Activated naive CD4-positive, alpha-beta T cell treated with anti-CD3 and anti-CD28 coated beads, Interleukin-2, amount 50 U/mL, for 72 hours (primary cell): ENCODE data around the gene TTC21A. TPM values are rescaled to one million over a fixed set of nuclear protein-coding genes. Genes with fewer than 3 reads are reported as not detected.
"Not testable (repeated sequence)": the region's sequence is repeated elsewhere in the genome, so short reads cannot be mapped to it uniquely, and the experiment has no call there.

Experiments
- ATAC-seq, 2 donors: fragments of 150-1000 bp; cut with Tn5 transposase; 2 replicates each; pipeline ENCODE4 v1.10.0; 2021; ENCODE audit warnings: mild to moderate bottlenecking in 2 of 2, moderate library complexity in 2 of 2
- DNase-seq, 2 donors: peaks; one replicate each; pipeline ENCODE4 v3.0.0; 2021 to 2022; ENCODE audit warnings: low spot score in 2 of 2
- H3K27ac Mint-ChIP-seq, 2 donors: one replicate each; pipeline ENCODE4 v1.8.0; 2022; ENCODE audit warnings: mild to moderate bottlenecking in 2 of 2, mixed read lengths in 2 of 2
- H3K36me3 Mint-ChIP-seq, 2 donors: one replicate each; pipeline ENCODE4 v1.8.0; 2022; ENCODE audit warnings: mixed read lengths in 2 of 2
- H3K9me3 Mint-ChIP-seq, 2 donors: one replicate each; pipeline ENCODE4 v1.8.0; 2022; ENCODE audit warnings: mixed read lengths in 2 of 2
- total RNA-seq, 2 donors: library from RNA; stranded (reverse); gene quantifications; one replicate each; pipeline ENCODE4 v1.2.3, GENCODE V29; 2022

The TTC21A gene, protein sequence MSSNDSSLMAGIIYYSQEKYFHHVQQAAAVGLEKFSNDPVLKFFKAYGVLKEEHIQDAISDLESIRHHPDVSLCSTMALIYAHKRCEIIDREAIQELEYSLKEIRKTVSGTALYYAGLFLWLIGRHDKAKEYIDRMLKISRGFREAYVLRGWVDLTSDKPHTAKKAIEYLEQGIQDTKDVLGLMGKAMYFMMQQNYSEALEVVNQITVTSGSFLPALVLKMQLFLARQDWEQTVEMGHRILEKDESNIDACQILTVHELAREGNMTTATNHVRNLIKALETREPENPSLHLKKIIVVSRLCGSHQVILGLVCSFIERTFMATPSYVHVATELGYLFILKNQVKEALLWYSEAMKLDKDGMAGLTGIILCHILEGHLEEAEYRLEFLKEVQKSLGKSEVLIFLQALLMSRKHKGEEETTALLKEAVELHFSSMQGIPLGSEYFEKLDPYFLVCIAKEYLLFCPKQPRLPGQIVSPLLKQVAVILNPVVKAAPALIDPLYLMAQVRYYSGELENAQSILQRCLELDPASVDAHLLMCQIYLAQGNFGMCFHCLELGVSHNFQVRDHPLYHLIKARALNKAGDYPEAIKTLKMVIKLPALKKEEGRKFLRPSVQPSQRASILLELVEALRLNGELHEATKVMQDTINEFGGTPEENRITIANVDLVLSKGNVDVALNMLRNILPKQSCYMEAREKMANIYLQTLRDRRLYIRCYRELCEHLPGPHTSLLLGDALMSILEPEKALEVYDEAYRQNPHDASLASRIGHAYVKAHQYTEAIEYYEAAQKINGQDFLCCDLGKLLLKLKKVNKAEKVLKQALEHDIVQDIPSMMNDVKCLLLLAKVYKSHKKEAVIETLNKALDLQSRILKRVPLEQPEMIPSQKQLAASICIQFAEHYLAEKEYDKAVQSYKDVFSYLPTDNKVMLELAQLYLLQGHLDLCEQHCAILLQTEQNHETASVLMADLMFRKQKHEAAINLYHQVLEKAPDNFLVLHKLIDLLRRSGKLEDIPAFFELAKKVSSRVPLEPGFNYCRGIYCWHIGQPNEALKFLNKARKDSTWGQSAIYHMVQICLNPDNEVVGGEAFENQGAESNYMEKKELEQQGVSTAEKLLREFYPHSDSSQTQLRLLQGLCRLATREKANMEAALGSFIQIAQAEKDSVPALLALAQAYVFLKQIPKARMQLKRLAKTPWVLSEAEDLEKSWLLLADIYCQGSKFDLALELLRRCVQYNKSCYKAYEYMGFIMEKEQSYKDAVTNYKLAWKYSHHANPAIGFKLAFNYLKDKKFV (N-terminal part only)
- total RNA-seq: 1 to 10 TPM; 1.6 to 2.5 TPM

DNA sequence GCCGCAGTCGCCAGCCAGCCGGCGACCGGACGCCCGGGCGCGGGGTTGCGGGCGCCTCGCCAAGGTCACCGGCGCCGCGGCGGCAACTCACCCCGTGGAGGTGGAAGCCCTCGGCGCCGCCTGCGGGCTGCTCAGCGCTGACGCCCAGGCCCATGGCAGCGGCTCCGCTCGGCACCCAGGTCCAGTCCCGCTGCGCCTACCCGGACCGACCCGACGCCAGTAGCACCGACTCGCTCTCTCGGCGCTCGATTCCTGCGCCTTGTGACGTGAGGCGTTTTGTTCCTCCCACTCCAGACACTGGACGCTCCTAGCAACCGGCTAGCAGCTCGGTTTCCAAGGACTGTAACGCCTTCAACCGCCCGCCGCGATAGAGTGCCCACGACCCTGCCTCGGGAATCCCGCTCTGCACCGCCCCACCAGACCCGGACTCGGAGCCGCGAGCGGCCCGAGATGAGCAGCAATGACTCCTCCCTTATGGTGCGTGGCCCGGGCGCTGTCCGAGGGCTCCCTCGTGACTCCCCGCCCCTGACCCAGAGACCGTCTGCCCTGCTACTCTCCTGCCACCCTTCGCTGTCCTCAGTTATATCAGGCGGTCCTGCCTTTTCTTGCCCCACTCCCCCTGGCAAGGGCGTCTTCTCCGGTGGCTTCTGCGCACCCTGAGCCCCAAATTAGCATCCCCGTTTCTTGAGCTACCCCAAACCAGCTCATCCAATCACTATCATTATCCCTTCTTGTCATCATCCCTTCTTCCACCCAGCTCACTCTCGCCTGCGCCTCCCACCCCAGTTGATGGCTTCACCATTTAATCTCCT is at the start of gene TTC21A, which contains the start of gene GORASP1:
Gene TTC21A (plus strand): TSS at position 293 of the 812 bp plus-strand sequence. CDS start 158 bp downstream, at position 451.
Gene GORASP1 (minus strand): TSS at position 240 of the 812 bp plus-strand sequence. CDS start 86 bp downstream, at position 154.
- peaks cover 0 to 5% of the 10 kb centered on the region in 2 donors for H3K36me3 Mint-ChIP-seq
- no peaks in the 10 kb centered on the region for H3K9me3 Mint-ChIP-seq
- ATAC-seq (peak; percentile 73 to 77), DNase-seq (peak in 1 of 2 donors; percentile 53)
- H3K27ac Mint-ChIP-seq: peak within 1 kb of the TSS; percentile 86 to 93

DNA sequence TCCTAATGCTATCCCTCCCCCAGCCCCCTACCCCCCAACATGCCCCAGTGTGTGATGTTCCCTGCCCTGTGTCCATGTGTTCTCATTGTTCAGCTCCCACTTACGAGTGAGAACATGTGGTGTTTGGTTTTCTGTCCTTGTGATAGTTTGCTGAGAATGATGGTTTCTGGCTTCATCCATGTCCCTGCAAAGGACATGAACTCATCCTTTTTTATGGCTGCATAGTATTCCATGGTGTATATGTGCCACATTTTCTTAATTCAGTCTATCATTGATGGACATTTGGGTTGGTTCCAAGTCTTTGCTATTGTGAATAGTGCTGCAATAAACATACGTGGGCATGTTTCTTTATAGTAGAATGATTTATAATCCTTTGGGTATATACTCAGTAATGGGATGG is 46.3 kb upstream of the TTC21A start:
- H3K9me3 Mint-ChIP-seq, DNase-seq, H3K36me3 Mint-ChIP-seq, ATAC-seq, H3K27ac Mint-ChIP-seq: not testable (repeated sequence)

DNA sequence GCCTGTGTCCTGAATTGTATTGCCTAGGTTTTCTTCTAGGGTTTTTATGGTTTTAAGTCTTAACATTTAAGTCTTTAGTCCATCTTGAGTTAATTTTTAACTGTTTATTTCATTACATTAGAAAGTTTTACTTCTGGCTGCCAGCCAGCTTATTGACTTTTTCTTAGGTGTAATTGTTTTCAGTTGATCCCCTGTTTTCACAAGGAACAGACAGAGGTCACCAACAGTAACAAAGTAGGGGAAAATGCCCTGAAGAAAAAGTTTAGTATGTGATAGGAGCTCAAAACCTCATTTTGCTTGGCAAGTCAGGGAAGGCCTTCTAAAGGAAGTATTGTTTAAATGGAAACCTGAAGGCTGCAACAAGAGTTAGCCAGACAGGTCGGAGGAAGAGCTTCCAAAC is 45.3 kb upstream of the TTC21A start:
- no peaks in the 10 kb centered on the region for H3K9me3 Mint-ChIP-seq
- DNase-seq (no peak), ATAC-seq (no peak)
- H3K27ac Mint-ChIP-seq: no peak overlapping the region
- H3K36me3 Mint-ChIP-seq: peaks cover 0 to 6% of the 10 kb centered on the region in 2 donors

GRCh38 chr3:39063143-39063542 is 44.3 kb upstream of the TTC21A start:
- ATAC-seq (peak in 1 of 2 donors; percentile 58), DNase-seq (no peak)
- no peaks in the 10 kb centered on the region for H3K9me3 Mint-ChIP-seq
- H3K27ac Mint-ChIP-seq: no peak overlapping the region
- peaks cover 0 to 4% of the 10 kb centered on the region in 2 donors for H3K36me3 Mint-ChIP-seq

DNA sequence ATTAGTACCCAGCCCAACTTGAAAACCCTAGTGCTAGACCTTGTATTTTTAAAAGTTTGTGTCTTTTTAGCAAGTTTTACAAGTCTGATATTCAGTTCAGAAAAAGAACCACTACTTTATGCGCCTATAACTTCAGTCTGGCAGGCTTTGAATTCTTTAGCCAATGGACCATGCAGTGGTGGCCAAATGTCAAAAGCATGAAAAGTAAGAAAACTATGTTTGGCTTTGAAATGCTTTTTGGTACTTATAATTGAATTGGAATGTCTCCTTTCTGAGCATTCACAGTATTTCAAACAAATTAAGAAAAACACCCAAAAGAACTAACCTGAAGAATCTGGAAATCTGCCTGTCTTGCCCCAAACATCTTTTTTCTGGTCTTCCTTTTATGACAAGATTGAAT is 42.8 kb upstream of the TTC21A start:
- Mint-ChIP-seq H3K36me3 (no peaks in the 10 kb centered on the region), H3K9me3 (no peaks in the 10 kb centered on the region), H3K27ac (peak overlapping the region in 1 of 2 donors; percentile 28)
- DNase-seq (no peak), ATAC-seq (no peak)

DNA sequence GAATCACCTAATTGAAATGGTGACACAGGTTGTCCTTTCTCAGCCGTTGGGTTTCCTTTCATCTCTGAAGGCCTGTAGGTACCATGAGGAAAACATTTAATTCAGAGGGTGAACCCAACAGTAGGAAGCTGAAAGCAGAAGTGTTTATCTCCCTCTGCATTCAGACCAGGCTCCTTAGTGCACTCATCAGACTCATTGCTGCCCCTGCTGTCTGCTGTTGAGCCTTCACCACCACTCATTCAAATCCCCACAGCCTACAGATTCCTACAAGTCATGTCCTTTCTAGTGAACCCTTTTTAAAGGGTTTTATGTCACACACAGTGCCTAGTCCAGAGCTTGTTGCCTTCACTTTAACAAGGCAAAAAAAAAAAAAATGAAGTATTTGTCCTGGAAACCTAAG is 42.3 kb upstream of the TTC21A start:
- H3K9me3 Mint-ChIP-seq: no peaks in the 10 kb centered on the region
- DNase-seq: no peak
- H3K36me3 Mint-ChIP-seq: peaks cover 0 to 1% of the 10 kb centered on the region in 2 donors
- peak in 1 of 2 donors; percentile 70 for ATAC-seq
- peak overlapping the region in 1 of 2 donors; percentile 28 for H3K27ac Mint-ChIP-seq

GRCh38 chr3:39067286-39067685 is 40.2 kb upstream of the TTC21A start:
- ATAC-seq (no peak), DNase-seq (no peak)
- Mint-ChIP-seq H3K36me3 (peaks cover 4 to 7% of the 10 kb centered on the region in 2 donors), H3K27ac (no peak overlapping the region), H3K9me3 (no peaks in the 10 kb centered on the region)

GRCh38 chr3:39068556-39068955 is 38.9 kb upstream of the TTC21A start:
- no peak for ATAC-seq
- H3K9me3 Mint-ChIP-seq: no peaks in the 10 kb centered on the region
- DNase-seq: no peak
- peaks cover 4 to 15% of the 10 kb centered on the region in 2 donors for H3K36me3 Mint-ChIP-seq
- no peak overlapping the region for H3K27ac Mint-ChIP-seq

GRCh38 chr3:39075910-39076309 is 31.6 kb upstream of the TTC21A start:
- ATAC-seq (no peak), DNase-seq (no peak)
- Mint-ChIP-seq H3K9me3 (no peaks in the 10 kb centered on the region), H3K27ac (peak overlapping the region in 1 of 2 donors; percentile 57), H3K36me3 (peaks cover 0 to 30% of the 10 kb centered on the region in 2 donors)

DNA sequence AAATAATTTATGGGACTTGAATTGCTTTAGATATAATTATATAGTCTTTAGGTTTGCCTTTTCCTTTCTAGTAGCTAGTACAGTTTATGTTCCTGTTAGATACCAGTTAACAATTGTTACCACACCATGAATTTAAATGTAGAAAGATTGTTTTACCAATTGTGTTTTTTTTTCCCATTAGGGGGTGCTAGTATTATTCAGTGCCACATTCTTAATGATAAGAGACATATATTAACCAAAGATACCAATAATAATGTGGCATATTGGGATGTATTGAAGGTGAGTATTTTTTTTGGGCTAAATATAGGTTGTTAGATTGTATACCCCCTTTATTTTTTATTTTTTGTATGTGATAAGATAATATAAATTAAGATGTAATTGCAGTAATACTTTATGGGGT is 27.9 kb upstream of the TTC21A start:
- Mint-ChIP-seq H3K9me3 (peaks cover 0 to 7% of the 10 kb centered on the region in 2 donors), H3K36me3 (peaks cover 5 to 36% of the 10 kb centered on the region in 2 donors), H3K27ac (no peak overlapping the region)
- DNase-seq (no peak), ATAC-seq (no peak)

GRCh38 chr3:39080026-39080425 is 27.5 kb upstream of the TTC21A start:
- ATAC-seq: no peak
- Mint-ChIP-seq H3K36me3 (peaks cover 5 to 31% of the 10 kb centered on the region in 2 donors), H3K27ac (peak overlapping the region in 1 of 2 donors; percentile 41), H3K9me3 (peaks cover 0 to 7% of the 10 kb centered on the region in 2 donors)
- DNase-seq: no peak

GRCh38 chr3:39082666-39083313 is 24.7 kb upstream of the TTC21A start:
- DNase-seq (no peak), ATAC-seq (peak; percentile 75 to 96)
- peaks cover 12 to 20% of the 10 kb centered on the region in 2 donors for H3K36me3 Mint-ChIP-seq
- peak overlapping the region; percentile 74 to 91 for H3K27ac Mint-ChIP-seq
- peaks cover 0 to 7% of the 10 kb centered on the region in 2 donors for H3K9me3 Mint-ChIP-seq

DNA sequence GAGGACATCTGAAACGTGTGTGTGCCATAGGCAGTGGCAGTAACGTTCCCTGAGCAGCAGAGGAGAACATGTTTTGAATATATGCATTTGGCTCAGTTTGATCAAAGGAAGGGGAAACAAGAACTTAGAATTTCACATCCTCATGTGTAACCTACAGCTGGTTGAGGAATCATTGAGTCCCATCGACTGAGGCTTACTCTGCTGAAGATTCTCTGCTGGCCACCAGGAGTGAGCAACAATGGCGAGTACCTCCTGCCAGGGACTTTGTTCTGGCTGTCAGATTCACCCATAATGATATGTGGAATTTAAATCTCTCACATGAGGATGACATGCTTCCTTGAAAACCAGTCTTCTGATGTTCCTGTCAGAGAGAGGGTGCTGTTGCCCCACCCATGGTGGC is 21.3 kb upstream of the TTC21A start:
- no peak for DNase-seq
- ATAC-seq: no peak
- peaks cover 12 to 20% of the 10 kb centered on the region in 2 donors for H3K36me3 Mint-ChIP-seq
- H3K9me3 Mint-ChIP-seq: peaks cover 0 to 7% of the 10 kb centered on the region in 2 donors
- no peak overlapping the region for H3K27ac Mint-ChIP-seq

DNA sequence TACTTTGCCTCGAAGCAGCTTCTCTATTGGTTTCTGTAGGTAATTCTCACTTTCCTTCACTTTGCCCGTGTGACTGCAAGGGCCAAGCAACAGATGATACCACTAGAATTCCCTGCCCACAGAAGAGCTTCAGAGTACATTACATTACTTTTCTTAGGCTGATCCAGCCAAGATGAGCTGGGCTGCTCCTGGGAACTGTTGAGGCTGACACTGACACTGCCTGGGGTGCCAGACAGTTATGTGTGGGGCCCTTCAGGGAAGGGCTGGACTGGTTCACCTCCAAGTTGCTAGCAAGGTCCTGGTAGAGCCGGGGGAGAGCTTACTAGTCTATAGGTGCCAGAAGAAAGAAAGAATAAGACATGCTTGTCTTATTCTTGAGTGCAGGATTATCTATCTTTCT is 19.0 kb upstream of the TTC21A start:
- H3K36me3 Mint-ChIP-seq: peaks cover 1 to 7% of the 10 kb centered on the region in 2 donors
- H3K27ac Mint-ChIP-seq: no peak overlapping the region
- DNase-seq (no peak), ATAC-seq (no peak)
- no peaks in the 10 kb centered on the region for H3K9me3 Mint-ChIP-seq

GRCh38 chr3:39088889-39089288 is 18.6 kb upstream of the TTC21A start:
- no peak overlapping the region for H3K27ac Mint-ChIP-seq
- DNase-seq (no peak), ATAC-seq (no peak)
- H3K36me3 Mint-ChIP-seq: peaks cover 0 to 7% of the 10 kb centered on the region in 2 donors
- H3K9me3 Mint-ChIP-seq: no peaks in the 10 kb centered on the region
